Measurements from ENCODE around the gene ELFN1.

ELFN1 gene

GRCh38 chr7:1643270-1644092 lies 26.6 kb upstream of the ELFN1 start:
- no peak for DNase-seq

- no peak for DNase-seq
Measured at GRCh38 chr7:1644341-1645070, 25.6 kb upstream of the ELFN1 start.

GRCh38 chr7:1645071-1645409 lies 25.0 kb upstream of the ELFN1 start:
- DNase-seq, result no peak

GRCh38 chr7:1645476-1645875 lies 24.6 kb upstream of the ELFN1 start:
- DNase-seq, result no peak

- DNase-seq, result no peak
Measured at GRCh38 chr7:1646391-1646790, 23.7 kb upstream of the ELFN1 start.

GRCh38 chr7:1646957-1647891 lies 22.9 kb upstream of the ELFN1 start:
- no peak for DNase-seq

- no peak for DNase-seq
Measured at GRCh38 chr7:1647961-1648672, 22.0 kb upstream of the ELFN1 start.

GRCh38 chr7:1649751-1650326 lies 20.2 kb upstream of the ELFN1 start:
- no peak for DNase-seq

GRCh38 chr7:1650363-1651030 lies 19.6 kb upstream of the ELFN1 start:
- DNase-seq, result no peak

GRCh38 chr7:1651031-1651446 lies 19.0 kb upstream of the ELFN1 start:
- DNase-seq, result no peak

- DNase-seq, result no peak
Measured at GRCh38 chr7:1651891-1652290, 18.2 kb upstream of the ELFN1 start.

- no peak for DNase-seq
Measured at GRCh38 chr7:1653500-1653899, 16.6 kb upstream of the ELFN1 start.

GRCh38 chr7:1654111-1654510 lies 16.0 kb upstream of the ELFN1 start:
- DNase-seq, result no peak

- no peak for DNase-seq
Measured at GRCh38 chr7:1654738-1655475, 15.2 kb upstream of the ELFN1 start.

- DNase-seq, result no peak
Measured at GRCh38 chr7:1659696-1660095, 10.4 kb upstream of the ELFN1 start.

GRCh38 chr7:1661461-1661860 lies 8.6 kb upstream of the ELFN1 start:
- no peak for DNase-seq

- no peak for DNase-seq
Measured at GRCh38 chr7:1662101-1662500, 8.0 kb upstream of the ELFN1 start.

GRCh38 chr7:1662767-1663166 lies 7.3 kb upstream of the ELFN1 start:
- no peak for DNase-seq

GRCh38 chr7:1663223-1663622 lies 6.9 kb upstream of the ELFN1 start:
- no peak for DNase-seq

- DNase-seq, result no peak
Measured at GRCh38 chr7:1663857-1664651, 6.0 kb upstream of the ELFN1 start.
